ENCODE measurements around the gene TTC33. TPM values are rescaled to one million over a fixed set of nuclear protein-coding genes. Genes with fewer than 3 reads are reported as not detected.

TTC33 gene
- total and polyA plus RNA-seq, 2 of the 13 experiments (the other 11 are each of a cell fraction or from before 2014, with no cell fraction given): 4.5 to 20.0 TPM

- TF ChIP-seq E2F1 (CRISPR knock-in tag; IDR thresholded peaks at IDR 0.05) (no peak), MIXL1 (CRISPR knock-in tag; IDR thresholded peaks at IDR 0.05) (no peak), ZNF781 (CRISPR knock-in tag; IDR thresholded peaks at IDR 0.05; ENCODE audit: borderline replicate concordance, not compliant biosample characterization) (no peak), PATZ1 (CRISPR knock-in tag; IDR thresholded peaks at IDR 0.05) (no peak), ZNF160 (CRISPR knock-in tag; IDR thresholded peaks at IDR 0.05) (no peak), MEIS2 (CRISPR knock-in tag; IDR thresholded peaks at IDR 0.05) (no peak), SRF (IDR thresholded peaks at IDR 0.05; ENCODE audit: low read depth, low read length) (peak; percentile 22; the same call in 1 of the 2 replicates), BCL3 (CRISPR knock-in tag; IDR thresholded peaks at IDR 0.05) (no peak), NR2F1 (CRISPR knock-in tag; IDR thresholded peaks at IDR 0.05) (no peak), ZNF468 (CRISPR knock-in tag; IDR thresholded peaks at IDR 0.05) (no peak), HOXA5 (CRISPR knock-in tag; IDR thresholded peaks at IDR 0.05) (no peak), ZNF235 (CRISPR knock-in tag; IDR thresholded peaks at IDR 0.05; ENCODE audit: borderline replicate concordance) (no peak), ZFYVE20 (CRISPR knock-in tag; IDR thresholded peaks at IDR 0.05; ENCODE audit: borderline replicate concordance, low read depth) (no peak), ATF2 (CRISPR knock-in tag; IDR thresholded peaks at IDR 0.05) (no peak), FOXP1 (IDR thresholded peaks at IDR 0.05) (no peak), FOXP1 (CRISPR knock-in tag; IDR thresholded peaks at IDR 0.05) (no peak), ZNF296 (CRISPR knock-in tag; conservative IDR thresholded peaks at IDR 0.05) (no peak), ZBTB39 (CRISPR knock-in tag; IDR thresholded peaks at IDR 0.05) (no peak)
Measured at GRCh38 chr5:40796487-40796889, 40.7 kb upstream of the TTC33 start (continued).
